ENCODE measurements around the gene PHACTR3.

- TF ChIP-seq MAX (IDR thresholded peaks at IDR 0.05) (no peak), RAD21 (IDR thresholded peaks at IDR 0.05) (no peak), SP1 (IDR thresholded peaks at IDR 0.05) (no peak)
These were observed 183.9 kb downstream of the PHACTR3 start for GRCh38 chr20:59788196-59788735.

Data from liver (tissue), 2 donors.